GM12873 (cell line): Measurements from ENCODE around the gene FLVCR2.

ENCODE experiments used
- CTCF ChIP-seq: IDR thresholded peaks from 2 replicates; pipeline ENCODE4 v1.5.1; 2012; ENCODE audit warnings: low read depth, mild to moderate bottlenecking, moderate library complexity, low read length, control low read depth; ENCODE audit not compliant: insufficient read depth; ENCODE audit errors: missing control alignments

The FLVCR2 gene

GRCh38 chr14:75647640-75648039 is 69.2 kb downstream of the FLVCR2 start:
- TF ChIP-seq CTCF = no peak

DNA sequence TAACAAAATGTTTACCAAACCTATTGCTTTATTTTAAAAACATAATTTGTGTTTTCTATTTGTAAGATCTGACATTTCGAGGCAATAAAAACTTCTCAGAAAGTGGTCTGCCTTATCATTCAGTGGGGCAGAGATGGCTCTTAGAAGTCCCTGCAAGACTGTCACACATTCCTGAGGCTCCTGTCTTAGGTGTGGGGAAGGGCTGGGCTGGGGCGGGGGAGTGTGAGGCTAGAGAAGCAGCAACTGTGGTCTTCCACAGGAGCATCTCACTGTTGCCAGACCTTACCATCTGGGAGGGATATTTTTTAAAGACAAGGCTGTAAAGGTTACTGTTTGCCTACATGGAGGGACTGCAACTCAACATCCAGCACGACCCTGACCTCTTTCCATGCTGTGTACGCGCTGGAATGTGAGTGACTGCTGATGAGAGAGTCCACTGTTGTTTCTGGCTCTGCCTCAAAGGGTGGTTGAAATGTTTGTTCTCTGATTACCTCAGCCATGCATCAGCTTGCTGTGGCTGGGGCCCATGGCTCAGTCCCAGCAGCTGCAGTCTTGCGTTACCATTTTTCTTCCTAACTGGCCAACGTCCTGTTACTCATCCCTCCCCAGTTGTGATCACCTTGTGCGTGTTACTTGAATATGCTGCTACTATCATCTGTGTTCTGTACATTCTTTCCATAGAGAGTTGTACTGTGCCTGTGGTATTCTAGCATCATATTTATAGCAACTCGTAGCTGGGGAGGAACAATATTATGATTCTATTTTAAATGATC is 69.8 kb downstream of the FLVCR2 start:
- TF ChIP-seq CTCF = no peak

DNA sequence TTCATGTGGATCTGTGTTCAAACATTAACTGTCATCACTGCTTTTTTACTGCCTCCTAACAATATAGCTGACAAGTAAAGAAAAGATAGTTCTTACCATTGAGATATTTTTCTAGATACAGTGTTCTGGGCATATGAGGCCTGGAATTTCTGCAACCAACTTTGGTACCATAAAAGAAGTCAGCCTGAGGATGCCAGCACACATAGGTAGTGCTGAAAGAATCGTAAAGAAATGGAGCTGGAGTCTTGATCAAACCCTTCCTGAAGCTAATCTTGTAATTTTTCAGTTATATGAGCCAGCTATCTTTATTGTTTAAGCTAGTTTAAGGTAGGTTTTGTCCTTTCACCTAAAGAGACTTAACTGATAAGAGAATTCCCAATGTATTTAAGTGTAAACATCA is 70.9 kb downstream of the FLVCR2 start:
- TF ChIP-seq CTCF = no peak

DNA sequence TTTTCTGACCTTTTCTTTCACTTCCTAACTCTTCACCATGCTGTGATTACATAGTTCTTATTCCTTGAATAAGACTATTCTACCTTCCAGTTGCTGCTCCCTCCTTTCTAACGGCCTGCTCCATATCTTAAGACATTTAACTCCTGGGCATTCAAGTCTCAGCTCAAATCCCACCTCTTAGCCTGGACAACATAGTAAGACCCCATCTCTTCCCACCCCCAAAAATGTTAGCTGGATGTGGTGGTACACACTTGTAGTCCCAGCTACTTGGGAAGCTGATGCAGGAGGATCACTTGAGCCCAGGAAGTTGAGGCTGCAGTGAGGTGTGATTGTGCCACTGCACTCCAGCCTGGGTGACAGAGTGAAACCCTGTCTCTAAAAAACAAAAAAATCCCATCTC is 71.4 kb downstream of the FLVCR2 start:
- TF ChIP-seq CTCF = no peak

- no peak for TF ChIP-seq CTCF
Observed at GRCh38 chr14:75650253-75651058, 72.0 kb downstream of the FLVCR2 start.

- TF ChIP-seq CTCF = no peak
Observed at GRCh38 chr14:75653563-75653962, 75.1 kb downstream of the FLVCR2 start.

GRCh38 chr14:75654127-75654732 is 75.8 kb downstream of the FLVCR2 start:
- TF ChIP-seq CTCF = peak; percentile 99
